Neural cell (in vitro differentiated cells): ENCODE measurements around the gene LAPTM5. TPM values are rescaled to one million over a fixed set of nuclear protein-coding genes. Genes with fewer than 3 reads are reported as not detected.

Experiments
- H2AFZ ChIP-seq: fragments of 200-600, 300-800 bp; sonication (generic), shearing (Covaris generic); 2 replicates; pipeline ENCODE4 v1.6.0; 2014; ENCODE audit warnings: low read depth, mild to moderate bottlenecking, antibody characterized with exemption, low read length, moderate library complexity
- H3F3A ChIP-seq: fragments of 200-600 bp; shearing (Covaris generic); 2 replicates; pipeline ENCODE4 v1.6.1; 2016; ENCODE audit warnings: mild to moderate bottlenecking, moderate library complexity, mixed read lengths, antibody characterized with exemption, low read length; ENCODE audit not compliant: insufficient read depth, poor library complexity, severe bottlenecking
- H3K27ac ChIP-seq: fragments of 200-600, 300-800 bp; sonication (generic), shearing (Covaris generic); 2 replicates; pipeline ENCODE4 v1.5.1; 2014; ENCODE audit warnings: mild to moderate bottlenecking, low read length, moderate library complexity
- H3K27me3 ChIP-seq: fragments of 300-800, 200-600 bp; sonication (generic), shearing (Covaris generic); 2 replicates; pipeline ENCODE4 v1.6.0; 2014; ENCODE audit warnings: mild to moderate bottlenecking, low read depth, low read length, moderate library complexity; ENCODE audit not compliant: insufficient read depth
- H3K36me3 ChIP-seq: fragments of 300-800, 200-600 bp; sonication (generic), shearing (Covaris generic); 2 replicates; pipeline ENCODE4 v1.5.1; 2014; ENCODE audit warnings: mild to moderate bottlenecking, antibody characterized with exemption, low read length, moderate library complexity; ENCODE audit not compliant: insufficient read depth
- H3K4me2 ChIP-seq: fragments of 300-800, 200-600 bp; sonication (generic), shearing (Covaris generic); 2 replicates; pipeline ENCODE4 v1.6.0; 2014; ENCODE audit warnings: mild to moderate bottlenecking, low read length
- H3K4me3 ChIP-seq: fragments of 300-800, 200-600 bp; sonication (generic), shearing (Covaris generic); 2 replicates; pipeline ENCODE4 v1.5.1; 2014; ENCODE audit warnings: mild to moderate bottlenecking, low read length, moderate library complexity
- H3K79me2 ChIP-seq: fragments of 200-600 bp; shearing (Covaris generic); replicated peaks from 2 replicates; pipeline ENCODE4 v1.6.0; 2014; ENCODE audit warnings: mild to moderate bottlenecking, low read length, moderate library complexity; ENCODE audit not compliant: insufficient read depth
- H3K9ac ChIP-seq: fragments of 300-800, 200-600 bp; sonication (generic), shearing (Covaris generic); 2 replicates; pipeline ENCODE4 v1.6.1; 2016; ENCODE audit warnings: mild to moderate bottlenecking, low read length, mixed read lengths
- H3K9me2 ChIP-seq: fragments of 200-600 bp; shearing (Covaris generic); 2 replicates; pipeline ENCODE4 v1.6.1; 2016; ENCODE audit warnings: mild to moderate bottlenecking, low read length, mixed read lengths; ENCODE audit not compliant: insufficient read depth
- H3K9me3 ChIP-seq: fragments of 200-600, 300-800 bp; sonication (generic), shearing (Covaris generic); 2 replicates; pipeline ENCODE4 v1.6.1; 2016; ENCODE audit warnings: mild to moderate bottlenecking, mixed run types, low read length, moderate library complexity, mixed read lengths
- H4K20me1 ChIP-seq: fragments of 200-600 bp; shearing (Covaris generic); 2 replicates; pipeline ENCODE4 v1.6.1; 2016; ENCODE audit warnings: mild to moderate bottlenecking, mixed run types; ENCODE audit not compliant: insufficient read depth
- EP300 ChIP-seq: fragments of 450-650 bp; conservative IDR thresholded peaks from 2 replicates; pipeline ENCODE4 v1.6.1; 2014; ENCODE audit warnings: antibody characterized with exemption, mild to moderate bottlenecking, moderate library complexity; ENCODE audit not compliant: poor library complexity, severe bottlenecking
- EZH2 ChIP-seq: fragments of 200-600, 300-800 bp; shearing (Covaris generic), sonication (generic); IDR thresholded peaks from 2 replicates; pipeline ENCODE4 v1.6.1; 2014; ENCODE audit warnings: antibody characterized with exemption, low read length, borderline replicate concordance, mild to moderate bottlenecking; ENCODE audit not compliant: insufficient read depth, poor library complexity, severe bottlenecking
- MXI1 ChIP-seq: fragments of 450-650 bp; conservative IDR thresholded peaks from 2 replicates; pipeline ENCODE4 v1.6.1; 2014; ENCODE audit warnings: antibody characterized with exemption, mild to moderate bottlenecking; ENCODE audit not compliant: poor library complexity, severe bottlenecking
- POLR2AphosphoS5 ChIP-seq: IDR thresholded peaks from 2 replicates; pipeline ENCODE4 v1.6.1; 2012
- RAD21 ChIP-seq: fragments of 450-650 bp; conservative IDR thresholded peaks from 2 replicates; pipeline ENCODE4 v1.6.1; 2014; ENCODE audit warnings: antibody characterized with exemption, mild to moderate bottlenecking, moderate library complexity
- SMC3 ChIP-seq: fragments of 450-650 bp; conservative IDR thresholded peaks from 2 replicates; pipeline ENCODE4 v1.6.1; 2014; ENCODE audit warnings: antibody characterized with exemption, mild to moderate bottlenecking, moderate library complexity; ENCODE audit not compliant: poor library complexity
- TAF1 ChIP-seq: IDR thresholded peaks from 2 replicates; pipeline ENCODE4 v1.6.1; 2012; ENCODE audit warnings: low read depth
- polyA plus RNA-seq: library from polyadenylated mRNA; depleted of rRNA; stranded (reverse); fragments of >200 nt; gene quantifications from 2 replicates; pipeline ENCODE4 v1.2.3, GENCODE V29; 2014
- TF ChIP-seq, protein P1 (sequence below): IDR thresholded peaks from 2 replicates; pipeline ENCODE4 v1.6.1; 2012; ENCODE audit warnings: borderline replicate concordance
- TF ChIP-seq, protein P2 (sequence below): fragments of 450-650 bp; IDR thresholded peaks from 2 replicates; pipeline ENCODE4 v1.5.1; 2014; ENCODE audit warnings: antibody characterized with exemption, mild to moderate bottlenecking, moderate library complexity; ENCODE audit not compliant: poor library complexity, severe bottlenecking

LAPTM5 gene
- polyA plus RNA-seq, 1 donor from 2014 or later: 0.12 TPM

DNA sequence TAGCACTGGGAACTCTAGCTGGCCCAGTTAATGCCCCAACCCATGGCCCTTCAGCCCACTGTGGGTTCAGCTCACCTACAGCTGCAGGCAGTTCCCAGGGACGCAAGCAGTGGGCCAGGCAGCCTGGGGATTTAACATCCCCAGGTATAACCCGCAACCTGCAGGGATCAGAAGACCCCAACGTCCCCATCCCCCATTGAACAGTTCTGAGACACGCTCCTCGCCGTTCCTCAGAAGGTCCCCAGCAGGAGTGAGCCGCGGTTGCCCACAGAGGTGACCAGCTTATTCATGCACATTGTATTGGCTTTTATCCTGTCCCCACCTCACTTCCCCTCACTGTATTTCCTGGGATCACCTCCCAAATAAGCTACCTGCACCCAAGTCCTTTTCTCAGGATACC is 29.2 kb downstream of the LAPTM5 start:
- TF ChIP-seq POLR2AphosphoS5: no peak
- no peak for TF ChIP-seq MXI1
- TF ChIP-seq EZH2: no peak
- no peak for TF ChIP-seq SMC3
- TF ChIP-seq TAF1: no peak
- no peak for TF ChIP-seq EP300
- no peak for TF ChIP-seq RAD21
- TF ChIP-seq, protein P1, sequence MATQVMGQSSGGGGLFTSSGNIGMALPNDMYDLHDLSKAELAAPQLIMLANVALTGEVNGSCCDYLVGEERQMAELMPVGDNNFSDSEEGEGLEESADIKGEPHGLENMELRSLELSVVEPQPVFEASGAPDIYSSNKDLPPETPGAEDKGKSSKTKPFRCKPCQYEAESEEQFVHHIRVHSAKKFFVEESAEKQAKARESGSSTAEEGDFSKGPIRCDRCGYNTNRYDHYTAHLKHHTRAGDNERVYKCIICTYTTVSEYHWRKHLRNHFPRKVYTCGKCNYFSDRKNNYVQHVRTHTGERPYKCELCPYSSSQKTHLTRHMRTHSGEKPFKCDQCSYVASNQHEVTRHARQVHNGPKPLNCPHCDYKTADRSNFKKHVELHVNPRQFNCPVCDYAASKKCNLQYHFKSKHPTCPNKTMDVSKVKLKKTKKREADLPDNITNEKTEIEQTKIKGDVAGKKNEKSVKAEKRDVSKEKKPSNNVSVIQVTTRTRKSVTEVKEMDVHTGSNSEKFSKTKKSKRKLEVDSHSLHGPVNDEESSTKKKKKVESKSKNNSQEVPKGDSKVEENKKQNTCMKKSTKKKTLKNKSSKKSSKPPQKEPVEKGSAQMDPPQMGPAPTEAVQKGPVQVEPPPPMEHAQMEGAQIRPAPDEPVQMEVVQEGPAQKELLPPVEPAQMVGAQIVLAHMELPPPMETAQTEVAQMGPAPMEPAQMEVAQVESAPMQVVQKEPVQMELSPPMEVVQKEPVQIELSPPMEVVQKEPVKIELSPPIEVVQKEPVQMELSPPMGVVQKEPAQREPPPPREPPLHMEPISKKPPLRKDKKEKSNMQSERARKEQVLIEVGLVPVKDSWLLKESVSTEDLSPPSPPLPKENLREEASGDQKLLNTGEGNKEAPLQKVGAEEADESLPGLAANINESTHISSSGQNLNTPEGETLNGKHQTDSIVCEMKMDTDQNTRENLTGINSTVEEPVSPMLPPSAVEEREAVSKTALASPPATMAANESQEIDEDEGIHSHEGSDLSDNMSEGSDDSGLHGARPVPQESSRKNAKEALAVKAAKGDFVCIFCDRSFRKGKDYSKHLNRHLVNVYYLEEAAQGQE: no peak
- TF ChIP-seq, protein P2, sequence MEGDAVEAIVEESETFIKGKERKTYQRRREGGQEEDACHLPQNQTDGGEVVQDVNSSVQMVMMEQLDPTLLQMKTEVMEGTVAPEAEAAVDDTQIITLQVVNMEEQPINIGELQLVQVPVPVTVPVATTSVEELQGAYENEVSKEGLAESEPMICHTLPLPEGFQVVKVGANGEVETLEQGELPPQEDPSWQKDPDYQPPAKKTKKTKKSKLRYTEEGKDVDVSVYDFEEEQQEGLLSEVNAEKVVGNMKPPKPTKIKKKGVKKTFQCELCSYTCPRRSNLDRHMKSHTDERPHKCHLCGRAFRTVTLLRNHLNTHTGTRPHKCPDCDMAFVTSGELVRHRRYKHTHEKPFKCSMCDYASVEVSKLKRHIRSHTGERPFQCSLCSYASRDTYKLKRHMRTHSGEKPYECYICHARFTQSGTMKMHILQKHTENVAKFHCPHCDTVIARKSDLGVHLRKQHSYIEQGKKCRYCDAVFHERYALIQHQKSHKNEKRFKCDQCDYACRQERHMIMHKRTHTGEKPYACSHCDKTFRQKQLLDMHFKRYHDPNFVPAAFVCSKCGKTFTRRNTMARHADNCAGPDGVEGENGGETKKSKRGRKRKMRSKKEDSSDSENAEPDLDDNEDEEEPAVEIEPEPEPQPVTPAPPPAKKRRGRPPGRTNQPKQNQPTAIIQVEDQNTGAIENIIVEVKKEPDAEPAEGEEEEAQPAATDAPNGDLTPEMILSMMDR: no peak
- no peak overlapping the region for H3K4me2 ChIP-seq
- no peaks in the 10 kb centered on the region for H4K20me1 ChIP-seq
- no peaks in the 10 kb centered on the region for H3K9me2 ChIP-seq
- no peaks in the 10 kb centered on the region for H3K79me2 ChIP-seq
- H3K27ac ChIP-seq: no peak overlapping the region
- H2AFZ ChIP-seq: no peak overlapping the region
- H3K4me3 ChIP-seq: no peak overlapping the region
- H3F3A ChIP-seq: no peaks in the 10 kb centered on the region
- no peak overlapping the region for H3K9ac ChIP-seq
- no peaks in the 10 kb centered on the region for H3K9me3 ChIP-seq
- H3K27me3 ChIP-seq: no peaks in the 10 kb centered on the region
- no peaks in the 10 kb centered on the region for H3K36me3 ChIP-seq

DNA sequence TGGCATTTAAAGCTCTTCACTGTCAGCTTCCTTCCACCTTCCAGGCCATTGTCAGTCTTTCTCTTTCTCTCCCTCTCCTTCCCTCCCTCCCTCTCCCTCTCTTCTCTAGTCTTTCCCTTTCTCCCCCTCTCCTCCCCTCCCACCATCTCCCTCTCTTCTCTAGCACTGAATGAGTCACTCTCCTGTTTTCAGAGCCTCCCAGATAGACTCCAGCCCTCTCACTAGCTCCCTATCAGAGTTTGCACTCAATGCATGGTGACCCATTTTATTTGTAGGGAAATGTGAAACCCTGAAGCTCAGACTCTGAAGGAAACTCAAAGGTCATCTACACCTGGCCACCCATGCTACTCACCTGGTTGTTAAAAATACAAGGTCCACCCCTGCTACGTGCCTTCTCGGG is 29.8 kb downstream of the LAPTM5 start:
- H3K4me2 ChIP-seq: no peak overlapping the region
- no peak overlapping the region for H3K27ac ChIP-seq
- no peaks in the 10 kb centered on the region for H3K79me2 ChIP-seq
- H3K9me2 ChIP-seq: no peaks in the 10 kb centered on the region
- no peaks in the 10 kb centered on the region for H3K36me3 ChIP-seq
- no peaks in the 10 kb centered on the region for H3K27me3 ChIP-seq
- no peaks in the 10 kb centered on the region for H3F3A ChIP-seq
- no peak overlapping the region for H3K9ac ChIP-seq
- no peak overlapping the region for H2AFZ ChIP-seq
- no peak for TF ChIP-seq TAF1
- TF ChIP-seq, protein P1: no peak
- TF ChIP-seq MXI1: no peak
- no peak for TF ChIP-seq EP300
- TF ChIP-seq, protein P2: no peak
- TF ChIP-seq RAD21: no peak
- TF ChIP-seq POLR2AphosphoS5: no peak
- TF ChIP-seq EZH2: no peak
- no peak for TF ChIP-seq SMC3
- no peaks in the 10 kb centered on the region for H3K9me3 ChIP-seq
- no peaks in the 10 kb centered on the region for H4K20me1 ChIP-seq
- no peak overlapping the region for H3K4me3 ChIP-seq
